Neural cell (in vitro differentiated cells): ENCODE data around the gene HTR7. TPM values are rescaled to one million over a fixed set of nuclear protein-coding genes. Genes with fewer than 3 reads are reported as not detected.

Experiments
- H2AFZ ChIP-seq: fragments of 200-600, 300-800 bp; sonication (generic), shearing (Covaris generic); 2 replicates; pipeline ENCODE4 v1.6.0; 2014; ENCODE audit warnings: low read depth, mild to moderate bottlenecking, antibody characterized with exemption, low read length, moderate library complexity
- H3F3A ChIP-seq: fragments of 200-600 bp; shearing (Covaris generic); 2 replicates; pipeline ENCODE4 v1.6.1; 2016; ENCODE audit warnings: mild to moderate bottlenecking, moderate library complexity, mixed read lengths, antibody characterized with exemption, low read length; ENCODE audit not compliant: insufficient read depth, poor library complexity, severe bottlenecking
- H3K27ac ChIP-seq: fragments of 200-600, 300-800 bp; sonication (generic), shearing (Covaris generic); 2 replicates; pipeline ENCODE4 v1.5.1; 2014; ENCODE audit warnings: mild to moderate bottlenecking, low read length, moderate library complexity
- H3K27me3 ChIP-seq: fragments of 300-800, 200-600 bp; sonication (generic), shearing (Covaris generic); 2 replicates; pipeline ENCODE4 v1.6.0; 2014; ENCODE audit warnings: mild to moderate bottlenecking, low read depth, low read length, moderate library complexity; ENCODE audit not compliant: insufficient read depth
- H3K36me3 ChIP-seq: fragments of 300-800, 200-600 bp; sonication (generic), shearing (Covaris generic); 2 replicates; pipeline ENCODE4 v1.5.1; 2014; ENCODE audit warnings: mild to moderate bottlenecking, antibody characterized with exemption, low read length, moderate library complexity; ENCODE audit not compliant: insufficient read depth
- H3K4me2 ChIP-seq: fragments of 300-800, 200-600 bp; sonication (generic), shearing (Covaris generic); 2 replicates; pipeline ENCODE4 v1.6.0; 2014; ENCODE audit warnings: mild to moderate bottlenecking, low read length
- H3K4me3 ChIP-seq: fragments of 300-800, 200-600 bp; sonication (generic), shearing (Covaris generic); 2 replicates; pipeline ENCODE4 v1.5.1; 2014; ENCODE audit warnings: mild to moderate bottlenecking, low read length, moderate library complexity
- H3K79me2 ChIP-seq: fragments of 200-600 bp; shearing (Covaris generic); replicated peaks from 2 replicates; pipeline ENCODE4 v1.6.0; 2014; ENCODE audit warnings: mild to moderate bottlenecking, low read length, moderate library complexity; ENCODE audit not compliant: insufficient read depth
- H3K9ac ChIP-seq: fragments of 300-800, 200-600 bp; sonication (generic), shearing (Covaris generic); 2 replicates; pipeline ENCODE4 v1.6.1; 2016; ENCODE audit warnings: mild to moderate bottlenecking, low read length, mixed read lengths
- H3K9me2 ChIP-seq: fragments of 200-600 bp; shearing (Covaris generic); 2 replicates; pipeline ENCODE4 v1.6.1; 2016; ENCODE audit warnings: mild to moderate bottlenecking, low read length, mixed read lengths; ENCODE audit not compliant: insufficient read depth
- H3K9me3 ChIP-seq: fragments of 200-600, 300-800 bp; sonication (generic), shearing (Covaris generic); 2 replicates; pipeline ENCODE4 v1.6.1; 2016; ENCODE audit warnings: mild to moderate bottlenecking, mixed run types, low read length, moderate library complexity, mixed read lengths
- H4K20me1 ChIP-seq: fragments of 200-600 bp; shearing (Covaris generic); 2 replicates; pipeline ENCODE4 v1.6.1; 2016; ENCODE audit warnings: mild to moderate bottlenecking, mixed run types; ENCODE audit not compliant: insufficient read depth
- CTCF ChIP-seq: fragments of 450-650 bp; IDR thresholded peaks from 2 replicates; pipeline ENCODE4 v1.5.1; 2014; ENCODE audit warnings: antibody characterized with exemption, mild to moderate bottlenecking, moderate library complexity; ENCODE audit not compliant: poor library complexity, severe bottlenecking
- EP300 ChIP-seq: fragments of 450-650 bp; conservative IDR thresholded peaks from 2 replicates; pipeline ENCODE4 v1.6.1; 2014; ENCODE audit warnings: antibody characterized with exemption, mild to moderate bottlenecking, moderate library complexity; ENCODE audit not compliant: poor library complexity, severe bottlenecking
- EZH2 ChIP-seq: fragments of 200-600, 300-800 bp; shearing (Covaris generic), sonication (generic); IDR thresholded peaks from 2 replicates; pipeline ENCODE4 v1.6.1; 2014; ENCODE audit warnings: antibody characterized with exemption, low read length, borderline replicate concordance, mild to moderate bottlenecking; ENCODE audit not compliant: insufficient read depth, poor library complexity, severe bottlenecking
- MXI1 ChIP-seq: fragments of 450-650 bp; conservative IDR thresholded peaks from 2 replicates; pipeline ENCODE4 v1.6.1; 2014; ENCODE audit warnings: antibody characterized with exemption, mild to moderate bottlenecking; ENCODE audit not compliant: poor library complexity, severe bottlenecking
- POLR2AphosphoS5 ChIP-seq: IDR thresholded peaks from 2 replicates; pipeline ENCODE4 v1.6.1; 2012
- RAD21 ChIP-seq: fragments of 450-650 bp; conservative IDR thresholded peaks from 2 replicates; pipeline ENCODE4 v1.6.1; 2014; ENCODE audit warnings: antibody characterized with exemption, mild to moderate bottlenecking, moderate library complexity
- SMC3 ChIP-seq: fragments of 450-650 bp; conservative IDR thresholded peaks from 2 replicates; pipeline ENCODE4 v1.6.1; 2014; ENCODE audit warnings: antibody characterized with exemption, mild to moderate bottlenecking, moderate library complexity; ENCODE audit not compliant: poor library complexity
- TAF1 ChIP-seq: IDR thresholded peaks from 2 replicates; pipeline ENCODE4 v1.6.1; 2012; ENCODE audit warnings: low read depth
- polyA plus RNA-seq: library from polyadenylated mRNA; depleted of rRNA; stranded (reverse); fragments of >200 nt; gene quantifications from 2 replicates; pipeline ENCODE4 v1.2.3, GENCODE V29; 2014
- TF ChIP-seq, protein P1 (sequence below): IDR thresholded peaks from 2 replicates; pipeline ENCODE4 v1.6.1; 2012; ENCODE audit warnings: borderline replicate concordance

HTR7 gene
- polyA plus RNA-seq, 1 donor from 2014 or later: 0.95 TPM

GRCh38 chr10:90890347-90890746, 32.5 kb upstream of the HTR7 start:
- Histone ChIP-seq H3K4me3 (no peak overlapping the region), H3K79me2 (no peaks in the 10 kb centered on the region), H2AFZ (no peak overlapping the region), H3K9ac (no peak overlapping the region), H3K27ac (no peak overlapping the region), H3K4me2 (no peak overlapping the region), H3F3A (no peaks in the 10 kb centered on the region), H3K36me3 (peaks cover 27% of the 10 kb centered on the region), H3K27me3 (no peaks in the 10 kb centered on the region), H4K20me1 (no peaks in the 10 kb centered on the region), H3K9me3 (no peaks in the 10 kb centered on the region), H3K9me2 (no peaks in the 10 kb centered on the region)
- no peak for TF ChIP-seq TAF1
- no peak for TF ChIP-seq MXI1
- no peak for TF ChIP-seq EP300
- TF ChIP-seq, protein P1, sequence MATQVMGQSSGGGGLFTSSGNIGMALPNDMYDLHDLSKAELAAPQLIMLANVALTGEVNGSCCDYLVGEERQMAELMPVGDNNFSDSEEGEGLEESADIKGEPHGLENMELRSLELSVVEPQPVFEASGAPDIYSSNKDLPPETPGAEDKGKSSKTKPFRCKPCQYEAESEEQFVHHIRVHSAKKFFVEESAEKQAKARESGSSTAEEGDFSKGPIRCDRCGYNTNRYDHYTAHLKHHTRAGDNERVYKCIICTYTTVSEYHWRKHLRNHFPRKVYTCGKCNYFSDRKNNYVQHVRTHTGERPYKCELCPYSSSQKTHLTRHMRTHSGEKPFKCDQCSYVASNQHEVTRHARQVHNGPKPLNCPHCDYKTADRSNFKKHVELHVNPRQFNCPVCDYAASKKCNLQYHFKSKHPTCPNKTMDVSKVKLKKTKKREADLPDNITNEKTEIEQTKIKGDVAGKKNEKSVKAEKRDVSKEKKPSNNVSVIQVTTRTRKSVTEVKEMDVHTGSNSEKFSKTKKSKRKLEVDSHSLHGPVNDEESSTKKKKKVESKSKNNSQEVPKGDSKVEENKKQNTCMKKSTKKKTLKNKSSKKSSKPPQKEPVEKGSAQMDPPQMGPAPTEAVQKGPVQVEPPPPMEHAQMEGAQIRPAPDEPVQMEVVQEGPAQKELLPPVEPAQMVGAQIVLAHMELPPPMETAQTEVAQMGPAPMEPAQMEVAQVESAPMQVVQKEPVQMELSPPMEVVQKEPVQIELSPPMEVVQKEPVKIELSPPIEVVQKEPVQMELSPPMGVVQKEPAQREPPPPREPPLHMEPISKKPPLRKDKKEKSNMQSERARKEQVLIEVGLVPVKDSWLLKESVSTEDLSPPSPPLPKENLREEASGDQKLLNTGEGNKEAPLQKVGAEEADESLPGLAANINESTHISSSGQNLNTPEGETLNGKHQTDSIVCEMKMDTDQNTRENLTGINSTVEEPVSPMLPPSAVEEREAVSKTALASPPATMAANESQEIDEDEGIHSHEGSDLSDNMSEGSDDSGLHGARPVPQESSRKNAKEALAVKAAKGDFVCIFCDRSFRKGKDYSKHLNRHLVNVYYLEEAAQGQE: no peak
- TF ChIP-seq EZH2: no peak
- no peak for TF ChIP-seq SMC3
- TF ChIP-seq POLR2AphosphoS5: no peak
- no peak for TF ChIP-seq CTCF
- no peak for TF ChIP-seq RAD21

GRCh38 chr10:90889636-90890035, 31.8 kb upstream of the HTR7 start:
- Histone ChIP-seq H3K9ac (no peak overlapping the region), H3K36me3 (peaks cover 21% of the 10 kb centered on the region), H3K27me3 (no peaks in the 10 kb centered on the region), H4K20me1 (no peaks in the 10 kb centered on the region), H3K27ac (no peak overlapping the region), H3K9me2 (no peaks in the 10 kb centered on the region), H2AFZ (no peak overlapping the region), H3K4me3 (no peak overlapping the region), H3K4me2 (no peak overlapping the region), H3F3A (no peaks in the 10 kb centered on the region), H3K79me2 (no peaks in the 10 kb centered on the region), H3K9me3 (no peaks in the 10 kb centered on the region)
- no peak for TF ChIP-seq CTCF
- no peak for TF ChIP-seq POLR2AphosphoS5
- no peak for TF ChIP-seq RAD21
- TF ChIP-seq MXI1: no peak
- no peak for TF ChIP-seq TAF1
- no peak for TF ChIP-seq EZH2
- no peak for TF ChIP-seq SMC3
- no peak for TF ChIP-seq EP300
- TF ChIP-seq, protein P1: no peak
